Uterus (tissue), 4 donors: ENCODE measurements around the gene SLIT3. TPM values are rescaled to one million over a fixed set of nuclear protein-coding genes. Genes with fewer than 3 reads are reported as not detected.

Source experiments
- DNase-seq, 2 donors: peaks; one replicate each; pipeline ENCODE4 v3.0.0-alpha.2; 2019 to 2020
- H3K27ac ChIP-seq, 2 donors: fragments of 200-600 bp; sonication (generic); 1 replicate in 1 of 2; 2 replicates in 1 of 2; pipeline ENCODE4 v1.5.1; 2016 to 2018
- H3K27me3 ChIP-seq, 2 donors: fragments of 200-600 bp; sonication (generic); one replicate each; pipeline ENCODE4 v1.5.1; 2018 to 2019; ENCODE audit warnings: control low read depth in 1 of 2
- H3K36me3 ChIP-seq, 2 donors: fragments of 200-600 bp; sonication (generic); one replicate each; pipeline ENCODE4 v1.5.1; 2019; ENCODE audit warnings: control low read depth in 1 of 2
- H3K4me1 ChIP-seq, 2 donors: fragments of 200-600 bp; sonication (generic); one replicate each; pipeline ENCODE4 v1.5.1; 2018 to 2019; ENCODE audit warnings: control low read depth in 1 of 2
- H3K4me3 ChIP-seq, 2 donors: fragments of 200-600 bp; sonication (generic); 1 replicate in 1 of 2; 2 replicates in 1 of 2; pipeline ENCODE4 v1.5.1; 2018 to 2019; ENCODE audit warnings: mild to moderate bottlenecking in 1 of 2
- H3K9me3 ChIP-seq, 2 donors: fragments of 200-600 bp; sonication (generic); one replicate each; pipeline ENCODE4 v1.5.1; 2019; ENCODE audit warnings: control low read depth in 1 of 2
- POLR2A ChIP-seq, 2 donors: fragments of 450-650 bp; IDR thresholded peaks; one replicate each; pipeline ENCODE4 v1.6.1; 2016; ENCODE audit warnings: antibody characterized with exemption in 2 of 2, mild to moderate bottlenecking in 1 of 2, moderate library complexity in 1 of 2
- intact Hi-C: fragments of 100-400 bp; cut with DNase I; formaldehyde crosslinking; loops from one replicate; pipeline ENCODE4 v1.15.1; 2023; ENCODE audit warnings: low total_unique reads
- total RNA-seq, 4 donors: library from RNA; depleted of rRNA in 3 of 4; stranded (reverse); fragments of >200 nt in 3 of 4; gene quantifications; one replicate each; pipeline versions ENCODE4 v1.1.0 to v1.2.4, GENCODE V29; 2014 to 2023
- TF ChIP-seq, protein P1 (sequence below), 4 experiments: fragments of 200-600 bp in 2 of 4; fragments of 450-650 bp in 2 of 4; sonication (generic) in 2 of 4; IDR thresholded peaks; one replicate each; pipeline ENCODE4 v1.5.1; 2016 to 2019; ENCODE audit warnings: antibody characterized with exemption in 4 of 4, mild to moderate bottlenecking in 2 of 4, moderate library complexity in 1 of 4
- donor health status: DM: yes; HTN: yes; CAD: no.

SLIT3 gene
- total RNA-seq, 4 donors from 2014 or later = 9.4 to 62.2 (median 28.1) TPM

GRCh38 chr5:168951769-168952168 is 349.2 kb downstream of the SLIT3 start:
- no peak overlapping the region for H3K4me3 ChIP-seq
- no peaks in the 10 kb centered on the region for H3K27me3 ChIP-seq
- intact Hi-C loops = no loop called here
- no peak for TF ChIP-seq POLR2A (IDR thresholded peaks at IDR 0.05)
- TF ChIP-seq, protein P1, sequence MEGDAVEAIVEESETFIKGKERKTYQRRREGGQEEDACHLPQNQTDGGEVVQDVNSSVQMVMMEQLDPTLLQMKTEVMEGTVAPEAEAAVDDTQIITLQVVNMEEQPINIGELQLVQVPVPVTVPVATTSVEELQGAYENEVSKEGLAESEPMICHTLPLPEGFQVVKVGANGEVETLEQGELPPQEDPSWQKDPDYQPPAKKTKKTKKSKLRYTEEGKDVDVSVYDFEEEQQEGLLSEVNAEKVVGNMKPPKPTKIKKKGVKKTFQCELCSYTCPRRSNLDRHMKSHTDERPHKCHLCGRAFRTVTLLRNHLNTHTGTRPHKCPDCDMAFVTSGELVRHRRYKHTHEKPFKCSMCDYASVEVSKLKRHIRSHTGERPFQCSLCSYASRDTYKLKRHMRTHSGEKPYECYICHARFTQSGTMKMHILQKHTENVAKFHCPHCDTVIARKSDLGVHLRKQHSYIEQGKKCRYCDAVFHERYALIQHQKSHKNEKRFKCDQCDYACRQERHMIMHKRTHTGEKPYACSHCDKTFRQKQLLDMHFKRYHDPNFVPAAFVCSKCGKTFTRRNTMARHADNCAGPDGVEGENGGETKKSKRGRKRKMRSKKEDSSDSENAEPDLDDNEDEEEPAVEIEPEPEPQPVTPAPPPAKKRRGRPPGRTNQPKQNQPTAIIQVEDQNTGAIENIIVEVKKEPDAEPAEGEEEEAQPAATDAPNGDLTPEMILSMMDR (IDR thresholded peaks at IDR 0.05) = no peak
- no peaks in the 10 kb centered on the region for H3K9me3 ChIP-seq
- H3K27ac ChIP-seq = no peak overlapping the region
- no peaks in the 10 kb centered on the region for H3K4me1 ChIP-seq
- DNase-seq = no peak
- H3K36me3 ChIP-seq = no peaks in the 10 kb centered on the region

DNA sequence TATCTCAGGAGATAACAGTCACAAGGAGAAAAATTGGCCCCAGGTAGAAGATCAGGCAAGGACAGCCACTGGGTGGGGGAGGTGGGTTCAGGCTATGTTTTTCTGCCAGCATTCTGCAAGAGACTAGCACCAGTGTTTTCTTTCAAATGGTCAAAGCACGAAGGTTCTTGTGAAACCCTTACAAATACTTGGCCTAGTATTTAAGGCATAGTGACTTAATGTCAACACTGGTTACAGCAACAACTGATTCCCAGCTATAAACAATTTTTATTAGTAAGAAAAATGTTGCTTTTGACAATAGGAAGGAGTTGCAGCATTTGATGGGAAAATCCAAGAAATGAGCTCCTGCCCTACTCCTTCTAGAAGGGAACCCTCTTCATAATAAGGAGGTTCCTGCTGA is 349.6 kb downstream of the SLIT3 start:
- intact Hi-C loops = no loop called here

DNA sequence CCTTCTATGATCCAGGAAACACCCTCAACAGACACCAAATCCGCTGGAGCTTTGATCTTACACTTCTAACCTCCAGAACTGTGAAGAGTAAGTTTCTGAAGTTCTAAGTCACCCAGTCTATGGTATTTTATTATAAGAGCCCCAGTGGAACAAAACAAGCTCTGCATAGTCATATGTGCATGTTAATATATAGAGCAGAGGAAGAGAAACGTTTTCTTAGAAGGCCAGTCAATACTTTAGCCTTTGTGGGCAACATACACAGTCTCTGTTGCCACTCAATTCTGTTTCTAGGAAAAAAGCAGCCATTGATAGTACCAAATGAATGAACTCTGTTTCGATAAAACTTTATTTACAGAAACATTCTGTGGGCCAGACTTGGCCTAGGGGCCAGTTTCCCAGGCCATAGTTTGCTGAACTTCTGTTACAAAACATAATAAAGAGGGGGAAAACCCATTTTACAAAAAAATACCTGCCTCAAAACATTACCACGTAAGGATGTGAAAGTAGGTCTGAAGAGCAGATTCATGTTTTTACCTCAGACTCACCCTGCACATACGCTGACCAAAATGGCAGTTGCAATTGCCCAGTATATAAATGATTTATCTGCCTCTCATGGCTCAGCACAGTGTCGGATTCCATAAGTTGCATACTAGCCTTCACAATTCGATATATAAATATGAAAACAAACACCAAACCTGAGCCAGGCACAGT is 350.5 kb downstream of the SLIT3 start:
- Histone ChIP-seq H3K4me3 (no peak overlapping the region), H3K4me1 (no peaks in the 10 kb centered on the region), H3K36me3 (no peaks in the 10 kb centered on the region), H3K27me3 (no peaks in the 10 kb centered on the region), H3K27ac (no peak overlapping the region), H3K9me3 (no peaks in the 10 kb centered on the region)
- no peak for TF ChIP-seq POLR2A (IDR thresholded peaks at IDR 0.05)
- TF ChIP-seq, protein P1 (IDR thresholded peaks at IDR 0.05) = no peak
- intact Hi-C loops = no loop called here
- no peak for DNase-seq

More for the DNA sequence above, 349.6 kb downstream of the SLIT3 start:
- no peaks in the 10 kb centered on the region for H3K4me1 ChIP-seq
- H3K27me3 ChIP-seq = no peaks in the 10 kb centered on the region
- no peaks in the 10 kb centered on the region for H3K9me3 ChIP-seq
- H3K4me3 ChIP-seq = no peak overlapping the region
- no peak overlapping the region for H3K27ac ChIP-seq
- DNase-seq = peak in 1 of 2 donors; percentile 28
- TF ChIP-seq, protein P1 (IDR thresholded peaks at IDR 0.05) = no peak
- TF ChIP-seq POLR2A (IDR thresholded peaks at IDR 0.05) = no peak
- H3K36me3 ChIP-seq = no peaks in the 10 kb centered on the region

- H3K27me3 ChIP-seq = no peaks in the 10 kb centered on the region
- H3K27ac ChIP-seq = no peak overlapping the region
- intact Hi-C loops = no loop called here
- H3K4me3 ChIP-seq = no peak overlapping the region
- TF ChIP-seq POLR2A (IDR thresholded peaks at IDR 0.05) = no peak
- TF ChIP-seq, protein P1 (IDR thresholded peaks at IDR 0.05) = no peak
- no peaks in the 10 kb centered on the region for H3K9me3 ChIP-seq
- no peaks in the 10 kb centered on the region for H3K4me1 ChIP-seq
- DNase-seq = no peak
- no peaks in the 10 kb centered on the region for H3K36me3 ChIP-seq
These were observed 352.2 kb downstream of the SLIT3 start for GRCh38 chr5:168948746-168949145.

GRCh38 chr5:168947212-168947868 is 353.6 kb downstream of the SLIT3 start:
- intact Hi-C loops = no loop called here
- Histone ChIP-seq H3K4me3 (no peak overlapping the region), H3K4me1 (no peaks in the 10 kb centered on the region), H3K27me3 (no peaks in the 10 kb centered on the region), H3K36me3 (no peaks in the 10 kb centered on the region), H3K9me3 (no peaks in the 10 kb centered on the region), H3K27ac (no peak overlapping the region)
- peak in 1 of 2 donors; percentile 23 for DNase-seq
- TF ChIP-seq, protein P1 (IDR thresholded peaks at IDR 0.05) = peak; percentile 20 to 45 (median 38)
- TF ChIP-seq POLR2A (IDR thresholded peaks at IDR 0.05) = no peak
